HFF-Myc (cell line): ENCODE data around the gene MYO5B.

ENCODE experiments used
- DNase-seq: peaks from one replicate; pipeline ENCODE4 v3.0.0-alpha.2; 2011; ENCODE audit warnings: low read depth; ENCODE audit errors: extremely low read depth
- H3K4me3 ChIP-seq: replicated peaks from 2 replicates; pipeline ENCODE4 v1.5.1; 2011; ENCODE audit warnings: low read depth, mild to moderate bottlenecking, control low read depth, low read length
- TF ChIP-seq, protein P1 (sequence below): IDR thresholded peaks from 2 replicates; pipeline ENCODE4 v1.5.1; 2012; ENCODE audit warnings: mild to moderate bottlenecking, low read depth, low read length, control low read depth; ENCODE audit errors: missing control alignments

Gene MYO5B

GRCh38 chr18:50177294-50177992, 17.5 kb downstream of the MYO5B start:
- no peak for DNase-seq
- TF ChIP-seq, protein P1, sequence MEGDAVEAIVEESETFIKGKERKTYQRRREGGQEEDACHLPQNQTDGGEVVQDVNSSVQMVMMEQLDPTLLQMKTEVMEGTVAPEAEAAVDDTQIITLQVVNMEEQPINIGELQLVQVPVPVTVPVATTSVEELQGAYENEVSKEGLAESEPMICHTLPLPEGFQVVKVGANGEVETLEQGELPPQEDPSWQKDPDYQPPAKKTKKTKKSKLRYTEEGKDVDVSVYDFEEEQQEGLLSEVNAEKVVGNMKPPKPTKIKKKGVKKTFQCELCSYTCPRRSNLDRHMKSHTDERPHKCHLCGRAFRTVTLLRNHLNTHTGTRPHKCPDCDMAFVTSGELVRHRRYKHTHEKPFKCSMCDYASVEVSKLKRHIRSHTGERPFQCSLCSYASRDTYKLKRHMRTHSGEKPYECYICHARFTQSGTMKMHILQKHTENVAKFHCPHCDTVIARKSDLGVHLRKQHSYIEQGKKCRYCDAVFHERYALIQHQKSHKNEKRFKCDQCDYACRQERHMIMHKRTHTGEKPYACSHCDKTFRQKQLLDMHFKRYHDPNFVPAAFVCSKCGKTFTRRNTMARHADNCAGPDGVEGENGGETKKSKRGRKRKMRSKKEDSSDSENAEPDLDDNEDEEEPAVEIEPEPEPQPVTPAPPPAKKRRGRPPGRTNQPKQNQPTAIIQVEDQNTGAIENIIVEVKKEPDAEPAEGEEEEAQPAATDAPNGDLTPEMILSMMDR: no peak
- H3K4me3 ChIP-seq: no peak overlapping the region

DNA sequence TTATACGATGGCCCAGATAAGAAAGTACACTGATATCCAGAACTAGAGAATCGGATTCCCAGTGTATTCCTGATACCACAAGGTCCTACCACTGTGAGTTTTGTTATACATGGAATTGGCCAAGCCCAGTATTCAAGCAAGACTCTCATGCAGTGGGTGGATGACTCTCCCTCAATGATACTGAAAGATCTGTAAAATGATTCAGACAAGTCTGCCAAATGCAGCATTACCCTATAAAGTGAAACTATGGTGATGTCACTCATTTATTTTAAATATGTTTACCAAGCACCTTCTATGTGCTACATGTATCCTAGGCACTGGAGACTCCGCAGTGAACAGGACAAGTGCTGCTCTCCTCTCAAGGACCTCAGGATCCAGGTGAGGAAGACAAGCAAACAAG, 22.6 kb downstream of the MYO5B start:
- TF ChIP-seq, protein P1: no peak

GRCh38 chr18:50171406-50171805, 23.5 kb downstream of the MYO5B start:
- TF ChIP-seq, protein P1: no peak
- no peak overlapping the region for H3K4me3 ChIP-seq
- DNase-seq: no peak

More for the DNA sequence above, 22.6 kb downstream of the MYO5B start:
- H3K4me3 ChIP-seq: no peak overlapping the region
- no peak for DNase-seq

GRCh38 chr18:50170004-50170403, 24.9 kb downstream of the MYO5B start:
- no peak overlapping the region for H3K4me3 ChIP-seq
- DNase-seq: no peak
- TF ChIP-seq, protein P1: no peak

DNA sequence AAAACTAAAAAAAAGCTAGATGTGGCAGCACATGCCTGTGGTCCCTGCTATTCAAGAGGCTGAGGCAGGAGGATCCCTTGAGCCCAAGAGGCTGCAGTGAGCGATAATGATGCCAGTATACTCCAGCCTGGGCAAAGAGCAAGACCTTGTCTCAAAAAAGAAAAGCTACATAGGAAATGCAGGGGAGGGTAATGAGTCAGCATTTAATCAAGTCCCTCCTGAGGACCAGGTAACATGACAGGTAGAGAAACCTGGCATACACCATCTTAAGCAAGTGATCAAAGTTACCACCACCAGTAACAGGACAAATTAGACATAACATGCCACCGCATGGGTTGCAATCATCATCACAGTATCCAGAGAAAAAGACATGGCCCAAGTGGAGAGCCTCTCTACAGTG, 25.8 kb downstream of the MYO5B start:
- DNase-seq: no peak
- TF ChIP-seq, protein P1: no peak
- H3K4me3 ChIP-seq: no peak overlapping the region

DNA sequence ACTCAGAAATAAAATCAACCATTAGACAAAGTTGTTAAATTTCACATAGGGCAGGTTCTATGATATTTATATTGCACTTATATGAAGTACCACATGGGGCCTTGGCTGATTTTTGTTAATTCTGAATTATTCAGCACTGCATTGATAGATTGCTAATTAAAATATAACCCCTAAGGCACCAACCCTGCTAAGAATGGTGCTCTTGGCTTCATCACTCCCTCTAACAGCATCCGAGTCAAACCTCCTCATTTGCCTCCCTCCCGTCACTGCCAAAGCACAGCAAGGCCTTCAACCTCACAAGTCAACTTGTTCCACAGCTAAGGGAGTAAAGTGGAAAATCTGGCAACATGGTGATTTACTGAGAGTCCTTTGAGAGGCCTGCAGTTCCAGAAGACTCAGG, 27.0 kb downstream of the MYO5B start:
- no peak for DNase-seq
- TF ChIP-seq, protein P1: no peak
- H3K4me3 ChIP-seq: no peak overlapping the region

GRCh38 chr18:50166901-50167300, 28.0 kb downstream of the MYO5B start:
- DNase-seq: no peak
- TF ChIP-seq, protein P1: no peak
- H3K4me3 ChIP-seq: no peak overlapping the region
